ENCODE data around the gene ZAR1L.

ZAR1L gene

GRCh38 chr13:32262619-32263018 is 52.5 kb downstream of the ZAR1L start:
- no CpG with 5 or more reads among the region's 1 CpG for WGBS (ENCODE audit: extremely low coverage, insufficient coverage, insufficient read length)
- no peak overlapping the region for H3K14ac ChIP-seq (ENCODE audit: low read length)
- H3K4me3 ChIP-seq (ENCODE audit: low read depth, low read length), result no peak overlapping the region
- H3K4me1 ChIP-seq (ENCODE audit: control insufficient read depth in 1 of 2, insufficient read depth in 2 of 2, low read length in 2 of 2), result peaks cover 0 to 5% of the 10 kb centered on the region in 2 experiments
- no peaks in the 10 kb centered on the region for H3K36me3 ChIP-seq (ENCODE audit: control insufficient read depth in 1 of 2, insufficient read depth in 2 of 2, low read length in 2 of 2)
- no peaks in the 10 kb centered on the region for H3K9me3 ChIP-seq (ENCODE audit: insufficient read depth, low read depth, low read length)
- H2AK5ac ChIP-seq (ENCODE audit: low read length), result no peak overlapping the region
- H4K91ac ChIP-seq (ENCODE audit: low read depth, low read length), result no peak overlapping the region
- H3K27me3 ChIP-seq (ENCODE audit: insufficient read depth, low read length), result no peaks in the 10 kb centered on the region
- H2BK12ac ChIP-seq (ENCODE audit: low read length), result no peak overlapping the region
- no peak for DNase-seq
- no peak overlapping the region for H3K4ac ChIP-seq (ENCODE audit: low read depth, low read length)
- H4K8ac ChIP-seq (ENCODE audit: low read depth, low read length), result no peak overlapping the region
- H3K79me1 ChIP-seq (ENCODE audit: low read length), result no peaks in the 10 kb centered on the region
- no peaks in the 10 kb centered on the region for H3K79me2 ChIP-seq (ENCODE audit: control insufficient read depth, insufficient read depth, low read length, poor library complexity)
- no peak overlapping the region for H3K18ac ChIP-seq (ENCODE audit: low read length)
- H2AFZ ChIP-seq (ENCODE audit: insufficient read depth, low read length, poor library complexity), result no peak overlapping the region
- no peak overlapping the region for H3K9ac ChIP-seq (ENCODE audit: low read length)
- H4K12ac ChIP-seq (ENCODE audit: low read depth, low read length), result no peak overlapping the region
- no peak overlapping the region for H3K27ac ChIP-seq (ENCODE audit: low read depth, low read length)
- no peak overlapping the region for H3K23ac ChIP-seq (ENCODE audit: low read length)
- H3K4me2 ChIP-seq (ENCODE audit: low read length), result no peak overlapping the region
- no peak overlapping the region for H2BK5ac ChIP-seq (ENCODE audit: low read depth, low read length, poor library complexity)
- H2BK120ac ChIP-seq (ENCODE audit: insufficient read depth, low read length, poor library complexity), result no peak overlapping the region

- H2BK12ac ChIP-seq (ENCODE audit: low read length), result no peak overlapping the region
- no peak overlapping the region for H2BK120ac ChIP-seq (ENCODE audit: insufficient read depth, low read length, poor library complexity)
- no peak overlapping the region for H3K4me2 ChIP-seq (ENCODE audit: low read length)
- peaks cover 0 to 5% of the 10 kb centered on the region in 2 experiments for H3K4me1 ChIP-seq (ENCODE audit: control insufficient read depth in 1 of 2, insufficient read depth in 2 of 2, low read length in 2 of 2)
- no peak overlapping the region for H3K23ac ChIP-seq (ENCODE audit: low read length)
- no peak overlapping the region for H4K12ac ChIP-seq (ENCODE audit: low read depth, low read length)
- WGBS (ENCODE audit: extremely low coverage, insufficient coverage, insufficient read length), result no CpG with 5 or more reads among the region's 3 CpGs
- no peaks in the 10 kb centered on the region for H3K9me3 ChIP-seq (ENCODE audit: insufficient read depth, low read depth, low read length)
- H3K27me3 ChIP-seq (ENCODE audit: insufficient read depth, low read length), result no peaks in the 10 kb centered on the region
- H4K8ac ChIP-seq (ENCODE audit: low read depth, low read length), result no peak overlapping the region
- H4K91ac ChIP-seq (ENCODE audit: low read depth, low read length), result no peak overlapping the region
- no peak overlapping the region for H2AK5ac ChIP-seq (ENCODE audit: low read length)
- H2BK5ac ChIP-seq (ENCODE audit: low read depth, low read length, poor library complexity), result no peak overlapping the region
- DNase-seq, result peak in 1 of 2 donors; percentile 38
- no peak overlapping the region for H3K4ac ChIP-seq (ENCODE audit: low read depth, low read length)
- H3K79me2 ChIP-seq (ENCODE audit: control insufficient read depth, insufficient read depth, low read length, poor library complexity), result no peaks in the 10 kb centered on the region
- H3K27ac ChIP-seq (ENCODE audit: low read depth, low read length), result no peak overlapping the region
- H3K36me3 ChIP-seq (ENCODE audit: control insufficient read depth in 1 of 2, insufficient read depth in 2 of 2, low read length in 2 of 2), result no peaks in the 10 kb centered on the region
- H3K14ac ChIP-seq (ENCODE audit: low read length), result no peak overlapping the region
- no peak overlapping the region for H3K4me3 ChIP-seq (ENCODE audit: low read depth, low read length)
- no peak overlapping the region for H3K18ac ChIP-seq (ENCODE audit: low read length)
- no peak overlapping the region for H3K9ac ChIP-seq (ENCODE audit: low read length)
- H2AFZ ChIP-seq (ENCODE audit: insufficient read depth, low read length, poor library complexity), result no peak overlapping the region
- H3K79me1 ChIP-seq (ENCODE audit: low read length), result no peaks in the 10 kb centered on the region
Observed at GRCh38 chr13:32262165-32262564, 53.0 kb downstream of the ZAR1L start.

GRCh38 chr13:32261567-32261966 is 53.6 kb downstream of the ZAR1L start:
- Histone ChIP-seq H3K79me1 (ENCODE audit: low read length) (no peaks in the 10 kb centered on the region), H3K4me2 (ENCODE audit: low read length) (no peak overlapping the region), H2BK5ac (ENCODE audit: low read depth, low read length, poor library complexity) (no peak overlapping the region), H2BK120ac (ENCODE audit: insufficient read depth, low read length, poor library complexity) (no peak overlapping the region), H3K36me3 (ENCODE audit: control insufficient read depth in 1 of 2, insufficient read depth in 2 of 2, low read length in 2 of 2) (no peaks in the 10 kb centered on the region), H3K9ac (ENCODE audit: low read length) (no peak overlapping the region), H3K9me3 (ENCODE audit: insufficient read depth, low read depth, low read length) (no peaks in the 10 kb centered on the region), H3K14ac (ENCODE audit: low read length) (no peak overlapping the region), H3K4ac (ENCODE audit: low read depth, low read length) (no peak overlapping the region), H2AFZ (ENCODE audit: insufficient read depth, low read length, poor library complexity) (no peak overlapping the region), H2AK5ac (ENCODE audit: low read length) (no peak overlapping the region), H3K18ac (ENCODE audit: low read length) (no peak overlapping the region), H3K23ac (ENCODE audit: low read length) (no peak overlapping the region), H2BK12ac (ENCODE audit: low read length) (no peak overlapping the region), H4K12ac (ENCODE audit: low read depth, low read length) (no peak overlapping the region), H3K4me3 (ENCODE audit: low read depth, low read length) (no peak overlapping the region), H4K91ac (ENCODE audit: low read depth, low read length) (no peak overlapping the region), H3K79me2 (ENCODE audit: control insufficient read depth, insufficient read depth, low read length, poor library complexity) (no peaks in the 10 kb centered on the region), H3K27ac (ENCODE audit: low read depth, low read length) (no peak overlapping the region), H3K27me3 (ENCODE audit: insufficient read depth, low read length) (no peaks in the 10 kb centered on the region), H4K8ac (ENCODE audit: low read depth, low read length) (no peak overlapping the region), H3K4me1 (ENCODE audit: control insufficient read depth in 1 of 2, insufficient read depth in 2 of 2, low read length in 2 of 2) (peaks cover 0 to 5% of the 10 kb centered on the region in 2 experiments)
- DNase-seq, result peak; percentile 22 to 49
- WGBS (ENCODE audit: extremely low coverage, insufficient coverage, insufficient read length), result no CpG with 5 or more reads among the region's 9 CpGs

GRCh38 chr13:32259116-32259515 is 56.0 kb downstream of the ZAR1L start:
- Histone ChIP-seq H3K79me1 (ENCODE audit: low read length) (no peaks in the 10 kb centered on the region), H3K9ac (ENCODE audit: low read length) (no peak overlapping the region), H4K8ac (ENCODE audit: low read depth, low read length) (no peak overlapping the region), H3K27ac (ENCODE audit: low read depth, low read length) (no peak overlapping the region), H2AK5ac (ENCODE audit: low read length) (no peak overlapping the region), H2BK12ac (ENCODE audit: low read length) (no peak overlapping the region), H3K27me3 (ENCODE audit: insufficient read depth, low read length) (no peaks in the 10 kb centered on the region), H2BK5ac (ENCODE audit: low read depth, low read length, poor library complexity) (no peak overlapping the region), H2BK120ac (ENCODE audit: insufficient read depth, low read length, poor library complexity) (no peak overlapping the region), H3K18ac (ENCODE audit: low read length) (no peak overlapping the region), H3K36me3 (ENCODE audit: control insufficient read depth in 1 of 2, insufficient read depth in 2 of 2, low read length in 2 of 2) (no peaks in the 10 kb centered on the region), H3K4me3 (ENCODE audit: low read depth, low read length) (no peak overlapping the region), H3K4ac (ENCODE audit: low read depth, low read length) (no peak overlapping the region), H3K79me2 (ENCODE audit: control insufficient read depth, insufficient read depth, low read length, poor library complexity) (no peaks in the 10 kb centered on the region), H3K23ac (ENCODE audit: low read length) (no peak overlapping the region), H4K91ac (ENCODE audit: low read depth, low read length) (no peak overlapping the region), H3K4me2 (ENCODE audit: low read length) (no peak overlapping the region), H3K9me3 (ENCODE audit: insufficient read depth, low read depth, low read length) (no peaks in the 10 kb centered on the region), H3K4me1 (ENCODE audit: control insufficient read depth in 1 of 2, insufficient read depth in 2 of 2, low read length in 2 of 2) (peaks cover 0 to 5% of the 10 kb centered on the region in 2 experiments), H4K12ac (ENCODE audit: low read depth, low read length) (no peak overlapping the region), H3K14ac (ENCODE audit: low read length) (no peak overlapping the region), H2AFZ (ENCODE audit: insufficient read depth, low read length, poor library complexity) (no peak overlapping the region)
- no CpG with 5 or more reads among the region's 1 CpG for WGBS (ENCODE audit: extremely low coverage, insufficient coverage, insufficient read length)
- no peak for DNase-seq
